Esophagus muscularis mucosa (tissue), 4 donors: ENCODE results near the gene CD5L. TPM values are rescaled to one million over a fixed set of nuclear protein-coding genes. Genes with fewer than 3 reads are reported as not detected.

ENCODE experiments used
- DNase-seq: peaks from one replicate; pipeline ENCODE4 v3.0.0-alpha.2; 2017; ENCODE audit errors: extremely low spot score
- H3K27ac ChIP-seq, 4 donors: fragments of 200-600 bp; sonication (generic); replicated peaks in 1 of 4; 1 replicate in 3 of 4; 2 replicates in 1 of 4; pipeline ENCODE4 v1.5.1; 2016 to 2019; ENCODE audit warnings: mild to moderate bottlenecking in 1 of 4
- H3K27me3 ChIP-seq, 4 donors: fragments of 200-600 bp; sonication (generic); one replicate each; pipeline versions ENCODE4 v1.5.1 to v1.6.0; 2016 to 2019
- H3K36me3 ChIP-seq, 4 donors: fragments of 200-600 bp; sonication (generic); one replicate each; pipeline ENCODE4 v1.5.1; 2016 to 2019
- H3K4me1 ChIP-seq, 4 donors: fragments of 200-600 bp; sonication (generic); one replicate each; pipeline ENCODE4 v1.5.1; 2016 to 2019
- H3K4me3 ChIP-seq, 4 donors: fragments of 200-600 bp; sonication (generic); 1 replicate in 2 of 4; 2 replicates in 2 of 4; pipeline ENCODE4 v1.5.1; 2016 to 2019; ENCODE audit warnings: mild to moderate bottlenecking in 4 of 4, moderate library complexity in 1 of 4
- H3K9me3 ChIP-seq, 4 donors: fragments of 200-600 bp; sonication (generic); 1 replicate in 3 of 4; 2 replicates in 1 of 4; pipeline ENCODE4 v1.5.1; 2016 to 2019
- CTCF ChIP-seq, 3 experiments: fragments of 200-600 bp in 2 of 3; fragments of 450-650 bp in 1 of 3; sonication (generic) in 2 of 3; IDR thresholded peaks; one replicate each; pipeline ENCODE4 v1.5.1; 2017 to 2019; ENCODE audit warnings: antibody characterized with exemption in 3 of 3, mild to moderate bottlenecking in 2 of 3, moderate library complexity in 1 of 3
- EP300 ChIP-seq: sonication (generic); formaldehyde crosslinking; IDR thresholded peaks from one replicate; pipeline ENCODE4 v1.6.1; 2017; ENCODE audit warnings: antibody characterized with exemption
- POLR2A ChIP-seq: fragments of 450-650 bp; IDR thresholded peaks from one replicate; pipeline ENCODE4 v1.6.1; 2017; ENCODE audit warnings: antibody characterized with exemption, moderate library complexity, mild to moderate bottlenecking, low read depth
- POLR2AphosphoS5 ChIP-seq, 2 donors: sonication (generic); formaldehyde crosslinking; IDR thresholded peaks; one replicate each; pipeline ENCODE4 v1.6.1; 2017; ENCODE audit warnings: antibody characterized with exemption in 2 of 2
- WGBS: methylation state at CpG from one replicate; pipeline ENCODE4 v1.1.5; 2018; 5-methylcytosine and 5-hydroxymethylcytosine counted together
- intact Hi-C: fragments of 100-400 bp; cut with DNase I; formaldehyde crosslinking; loops from one replicate; pipeline ENCODE4 v1.15.1; 2023
- total RNA-seq, 4 donors: library from RNA; depleted of rRNA; stranded (reverse); fragments of >200 nt; gene quantifications; one replicate each; pipeline versions ENCODE4 v1.1.0 to v1.2.1, GENCODE V29; 2016

The CD5L gene
- total RNA-seq, 4 donors from 2014 or later: 1.2 TPM; not detected in 3

- 89% methylated on average over 2 of the region's 2 CpGs for WGBS
- H3K4me1 ChIP-seq: no peaks in the 10 kb centered on the region
- H3K9me3 ChIP-seq: no peaks in the 10 kb centered on the region
- no peak overlapping the region for H3K4me3 ChIP-seq
- DNase-seq: no peak
- no peaks in the 10 kb centered on the region for H3K27me3 ChIP-seq
- TF ChIP-seq POLR2A (no peak), CTCF (IDR thresholded peaks at IDR 0.05) (no peak), POLR2AphosphoS5 (IDR thresholded peaks at IDR 0.05) (no peak), EP300 (no peak)
- intact Hi-C loops: no loop called here
- H3K27ac ChIP-seq: no peak overlapping the region
- H3K36me3 ChIP-seq: no peaks in the 10 kb centered on the region
These were observed 7.7 kb upstream of the CD5L start for GRCh38 chr1:157849229-157849875.

GRCh38 chr1:157844089-157844830 lies 2.7 kb upstream of the CD5L start:
- TF ChIP-seq CTCF (IDR thresholded peaks at IDR 0.05) (no peak), POLR2A (no peak), POLR2AphosphoS5 (IDR thresholded peaks at IDR 0.05) (no peak), EP300 (no peak)
- Histone ChIP-seq H3K4me3 (no peak overlapping the region), H3K9me3 (no peaks in the 10 kb centered on the region), H3K36me3 (no peaks in the 10 kb centered on the region), H3K27ac (no peak overlapping the region), H3K27me3 (no peaks in the 10 kb centered on the region), H3K4me1 (no peaks in the 10 kb centered on the region)
- WGBS: 75% methylated on average over 4 of the region's 4 CpGs
- intact Hi-C loops: no loop called here
- no peak for DNase-seq

GRCh38 chr1:157842939-157843338 lies 1.3 kb upstream of the CD5L start:
- Histone ChIP-seq H3K27ac (no peak overlapping the region), H3K27me3 (no peaks in the 10 kb centered on the region), H3K36me3 (no peaks in the 10 kb centered on the region), H3K4me1 (no peaks in the 10 kb centered on the region), H3K9me3 (no peaks in the 10 kb centered on the region), H3K4me3 (no peak overlapping the region)
- 89% methylated on average over 1 of the region's 1 CpG for WGBS
- TF ChIP-seq POLR2A: no peak
- no peak for TF ChIP-seq POLR2AphosphoS5 (IDR thresholded peaks at IDR 0.05)
- TF ChIP-seq CTCF (IDR thresholded peaks at IDR 0.05): no peak
- no peak for TF ChIP-seq EP300
- intact Hi-C loops: no loop called here
- no peak for DNase-seq

- Histone ChIP-seq H3K27ac (no peak overlapping the region), H3K27me3 (no peaks in the 10 kb centered on the region), H3K9me3 (no peaks in the 10 kb centered on the region), H3K4me3 (no peak overlapping the region), H3K4me1 (no peaks in the 10 kb centered on the region), H3K36me3 (no peaks in the 10 kb centered on the region)
- DNase-seq: no peak
- no peak for TF ChIP-seq POLR2AphosphoS5 (IDR thresholded peaks at IDR 0.05)
- TF ChIP-seq CTCF (IDR thresholded peaks at IDR 0.05): no peak
- no peak for TF ChIP-seq POLR2A
- no peak for TF ChIP-seq EP300
- intact Hi-C loops: no loop called here
These were observed 2.6 kb downstream of the CD5L start for GRCh38 chr1:157838966-157839365.
